GM19099 (cell line): ENCODE data around the gene USP10.

Source experiments
- POLR2A ChIP-seq: IDR thresholded peaks from 3 replicates; pipeline ENCODE4 v1.6.1; 2011; ENCODE audit warnings: low read depth; ENCODE audit not compliant: insufficient read length; ENCODE audit errors: extremely low read depth

The USP10 gene

GRCh38 chr16:84685210-84685609 lies 14.6 kb upstream of the USP10 start:
- no peak for TF ChIP-seq POLR2A

GRCh38 chr16:84686707-84687298 lies 13.0 kb upstream of the USP10 start:
- TF ChIP-seq POLR2A: no peak

- TF ChIP-seq POLR2A: no peak
These were observed 12.1 kb upstream of the USP10 start for GRCh38 chr16:84687715-84688114.

- TF ChIP-seq POLR2A: no peak
These were observed 10.7 kb upstream of the USP10 start for GRCh38 chr16:84689111-84689510.

- TF ChIP-seq POLR2A: no peak
These were observed 9.5 kb upstream of the USP10 start for GRCh38 chr16:84690088-84690819.

- no peak for TF ChIP-seq POLR2A
These were observed 7.2 kb upstream of the USP10 start for GRCh38 chr16:84692451-84693214.

- TF ChIP-seq POLR2A: no peak
These were observed 4.8 kb upstream of the USP10 start for GRCh38 chr16:84694980-84695379.

GRCh38 chr16:84699147-84699711 lies 571 bp upstream of the USP10 start:
- TF ChIP-seq POLR2A: no peak

- no peak for TF ChIP-seq POLR2A
These were observed 873 bp downstream of the USP10 start for GRCh38 chr16:84700446-84701300.

- no peak for TF ChIP-seq POLR2A
These were observed 3.9 kb downstream of the USP10 start for GRCh38 chr16:84703681-84704080.

GRCh38 chr16:84704253-84704652 lies 4.5 kb downstream of the USP10 start:
- TF ChIP-seq POLR2A: no peak

GRCh38 chr16:84706856-84707255 lies 7.1 kb downstream of the USP10 start:
- no peak for TF ChIP-seq POLR2A

GRCh38 chr16:84709609-84710008 lies 9.8 kb downstream of the USP10 start:
- TF ChIP-seq POLR2A: no peak

GRCh38 chr16:84710686-84711085 lies 10.9 kb downstream of the USP10 start:
- TF ChIP-seq POLR2A: no peak
